Measurements from ENCODE around the gene CSNK2A3.

GRCh38 chr11:11374358-11375148 lies 21.5 kb upstream of the CSNK2A3 start:
- TF ChIP-seq EP300 (IDR thresholded peaks at IDR 0.05) (no peak), CTCF (IDR thresholded peaks at IDR 0.05) (no peak)

Measured in sigmoid colon (tissue), 4 donors.